ENCODE measurements around the gene TMEM132D. TPM values are rescaled to one million over a fixed set of nuclear protein-coding genes. Genes with fewer than 3 reads are reported as not detected.

TMEM132D gene
- total RNA-seq, 1 donor: not detected

DNA sequence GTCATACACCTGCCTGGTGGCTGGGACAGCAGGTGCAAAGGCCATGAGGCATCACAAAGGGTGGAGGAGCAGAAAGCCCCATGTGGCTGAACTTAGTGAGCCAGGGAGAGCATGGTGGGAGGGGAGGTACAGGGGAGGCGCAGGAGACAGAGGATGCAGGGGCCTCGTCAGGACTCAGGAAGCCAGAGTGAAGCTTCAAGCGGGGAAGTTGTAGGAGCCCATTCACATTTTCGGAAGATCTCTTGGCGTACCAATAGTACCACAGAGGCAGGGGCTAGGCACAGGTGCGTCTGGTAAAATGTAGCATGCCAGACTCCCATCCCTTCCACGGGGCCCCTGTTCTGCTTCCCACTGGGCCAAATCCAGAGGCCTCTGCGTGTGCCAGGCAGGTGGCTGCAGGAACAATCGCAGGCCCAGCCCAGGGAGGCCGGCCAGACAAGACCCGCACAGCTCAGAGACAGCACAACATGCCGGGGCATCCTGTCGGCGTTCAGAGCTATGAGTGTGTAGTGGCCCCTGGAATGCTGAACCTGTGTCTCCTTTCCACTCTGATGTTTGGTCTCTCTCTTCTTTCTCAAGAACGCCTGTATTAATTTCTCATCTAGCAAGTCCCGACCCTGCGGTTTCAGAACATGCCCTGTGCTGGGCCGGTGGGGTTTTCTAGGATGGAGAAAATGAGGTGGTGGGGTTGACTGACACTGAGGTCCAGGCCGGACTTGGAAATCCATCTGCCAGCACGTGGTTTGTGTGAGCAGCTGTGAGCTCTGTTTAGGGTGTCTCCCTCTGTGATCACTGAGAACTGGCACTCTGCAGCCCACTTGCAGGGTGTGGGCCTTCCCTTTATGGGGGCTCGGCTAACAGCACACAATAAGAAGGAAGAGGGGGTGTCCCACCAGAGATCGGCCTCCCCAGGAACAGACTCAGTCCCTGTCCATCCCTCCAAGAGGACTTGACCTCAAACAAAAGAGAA is 5.5 kb upstream of the TMEM132D start:
- Histone ChIP-seq H2AFZ (ENCODE audit: low read length) (no peak overlapping the region), H3K79me2 (ENCODE audit: insufficient read depth, low read length) (no peaks in the 10 kb centered on the region), H4K20me1 (ENCODE audit: insufficient read depth, low read length) (no peaks in the 10 kb centered on the region), H3K27me3 (ENCODE audit: insufficient read depth, low read length) (no peaks in the 10 kb centered on the region), H3K27ac (ENCODE audit: low read depth, low read length) (no peak overlapping the region), H3K4me1 (ENCODE audit: insufficient read depth, low read length) (no peaks in the 10 kb centered on the region), H3K4me3 (ENCODE audit: insufficient read depth, low read length) (no peak overlapping the region), H3K4me2 (ENCODE audit: insufficient read depth, low read length) (no peak overlapping the region), H3K36me3 (ENCODE audit: insufficient read depth, low read length) (no peaks in the 10 kb centered on the region), H3K9me3 (ENCODE audit: low read depth, low read length) (peaks cover 4% of the 10 kb centered on the region)
- TF ChIP-seq CTCF (IDR thresholded peaks at IDR 0.05; ENCODE audit: extremely low read depth, low read depth, low read length): no peak
- DNase-seq (ENCODE audit: insufficient read length, low spot score, missing footprints): no peak

DNA sequence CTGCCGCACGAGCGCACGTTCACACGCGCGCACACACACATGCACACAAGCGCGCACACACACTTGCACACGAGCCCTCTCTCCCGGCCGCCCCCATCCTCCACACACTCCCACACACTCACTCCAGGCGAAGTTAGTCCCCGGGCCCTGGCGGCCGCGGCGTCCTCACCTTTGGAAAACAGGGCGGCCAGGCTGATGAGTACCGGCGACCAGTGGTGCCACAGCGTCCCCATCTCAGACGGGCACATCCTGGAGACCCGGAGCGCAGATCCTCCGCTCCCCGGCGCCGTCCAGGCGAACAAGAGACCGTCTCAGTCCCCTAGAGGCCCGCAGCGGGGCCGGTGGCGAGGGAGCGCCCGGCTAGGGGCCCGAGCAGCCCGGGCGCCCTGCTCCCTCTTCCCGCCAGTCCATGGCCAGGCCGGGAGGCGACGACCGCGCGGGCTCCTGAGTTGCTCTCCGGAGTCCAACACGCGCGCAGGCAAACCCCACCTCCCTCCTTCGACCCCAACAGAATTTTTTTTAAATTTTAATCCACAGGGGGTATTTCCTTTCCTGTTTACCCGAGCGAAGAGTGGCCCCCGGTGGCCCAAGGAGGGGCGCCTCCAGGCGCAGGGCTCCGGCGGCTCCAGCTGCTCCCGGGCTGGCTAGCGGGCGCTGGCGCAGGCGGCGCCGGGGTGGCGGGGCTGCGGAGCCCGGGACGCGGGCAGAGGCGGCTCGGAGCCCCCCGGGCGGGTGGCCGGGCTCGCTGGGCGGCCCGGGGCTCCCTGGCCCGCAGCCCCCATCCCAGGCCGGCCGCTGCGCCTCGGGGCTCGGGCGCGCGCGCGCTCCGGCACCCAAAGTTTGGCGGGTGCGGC is 506 bp downstream of the TMEM132D start:
- Histone ChIP-seq H3K27me3 (ENCODE audit: insufficient read depth, low read length) (no peaks in the 10 kb centered on the region), H3K4me2 (ENCODE audit: insufficient read depth, low read length) (no peak overlapping the region), H3K79me2 (ENCODE audit: insufficient read depth, low read length) (no peaks in the 10 kb centered on the region), H3K27ac (ENCODE audit: low read depth, low read length) (no peak overlapping the region), H3K4me3 (ENCODE audit: insufficient read depth, low read length) (no peak overlapping the region), H3K36me3 (ENCODE audit: insufficient read depth, low read length) (no peaks in the 10 kb centered on the region), H3K4me1 (ENCODE audit: insufficient read depth, low read length) (no peaks in the 10 kb centered on the region), H3K9me3 (ENCODE audit: low read depth, low read length) (peaks cover 4% of the 10 kb centered on the region), H2AFZ (ENCODE audit: low read length) (no peak overlapping the region), H4K20me1 (ENCODE audit: insufficient read depth, low read length) (no peaks in the 10 kb centered on the region)
- DNase-seq (ENCODE audit: insufficient read length, low spot score, missing footprints): no peak
- no peak for TF ChIP-seq CTCF (IDR thresholded peaks at IDR 0.05; ENCODE audit: extremely low read depth, low read depth, low read length)

- H3K4me1 ChIP-seq (ENCODE audit: insufficient read depth, low read length): no peaks in the 10 kb centered on the region
These were observed 1.3 kb downstream of the TMEM132D start for GRCh38 chr12:129902371-129903091.

More at GRCh38 chr12:129902371-129903091, 1.3 kb downstream of the TMEM132D start:
- peak; percentile 50 for DNase-seq (ENCODE audit: insufficient read length, low spot score, missing footprints)
- no peaks in the 10 kb centered on the region for H3K79me2 ChIP-seq (ENCODE audit: insufficient read depth, low read length)
- H3K27ac ChIP-seq (ENCODE audit: low read depth, low read length): no peak overlapping the region
- H3K36me3 ChIP-seq (ENCODE audit: insufficient read depth, low read length): no peaks in the 10 kb centered on the region
- no peaks in the 10 kb centered on the region for H3K27me3 ChIP-seq (ENCODE audit: insufficient read depth, low read length)
- no peak for TF ChIP-seq CTCF (IDR thresholded peaks at IDR 0.05; ENCODE audit: extremely low read depth, low read depth, low read length)
- H3K4me2 ChIP-seq (ENCODE audit: insufficient read depth, low read length): no peak overlapping the region
- no peak overlapping the region for H3K4me3 ChIP-seq (ENCODE audit: insufficient read depth, low read length)
- peaks cover 4% of the 10 kb centered on the region for H3K9me3 ChIP-seq (ENCODE audit: low read depth, low read length)
- no peak overlapping the region for H2AFZ ChIP-seq (ENCODE audit: low read length)
- no peaks in the 10 kb centered on the region for H4K20me1 ChIP-seq (ENCODE audit: insufficient read depth, low read length)

Data from osteoblast (primary cell).